ENCODE data around the gene SAMD11.

DNA sequence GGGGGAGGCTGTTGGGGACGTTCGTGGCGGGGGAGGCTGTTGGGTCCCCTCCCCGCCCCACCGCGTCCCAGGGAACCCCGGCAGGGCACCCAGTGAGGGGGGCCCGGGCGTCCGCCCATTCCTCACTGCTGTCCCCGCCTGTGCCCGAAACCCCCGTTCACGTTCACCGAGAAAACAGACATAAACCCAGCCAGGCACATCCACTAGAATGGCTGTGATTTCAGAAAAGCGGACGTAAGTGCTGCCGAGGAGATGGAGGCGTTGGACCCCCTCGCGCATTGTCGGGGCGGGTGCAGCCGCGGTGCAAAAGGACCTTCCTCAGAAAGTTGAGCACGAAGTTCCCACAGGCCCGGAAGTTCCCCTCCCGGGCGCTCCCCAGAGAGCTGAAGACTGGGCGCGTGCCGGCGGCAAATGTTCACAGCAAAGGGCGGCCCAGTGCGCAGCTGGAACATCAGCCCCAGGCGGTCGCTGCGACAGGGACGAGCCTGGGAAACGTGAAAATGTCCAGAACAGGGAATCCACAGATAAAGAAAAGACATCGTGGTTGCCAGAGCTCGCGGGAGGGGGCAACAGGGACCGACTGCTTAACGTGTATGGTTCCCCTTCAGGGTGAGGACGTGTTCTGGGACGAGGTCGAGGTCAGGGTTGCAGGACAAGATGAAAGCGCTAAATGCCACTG, 18.5 kb upstream of the SAMD11 start:
- TF ChIP-seq, protein P1, sequence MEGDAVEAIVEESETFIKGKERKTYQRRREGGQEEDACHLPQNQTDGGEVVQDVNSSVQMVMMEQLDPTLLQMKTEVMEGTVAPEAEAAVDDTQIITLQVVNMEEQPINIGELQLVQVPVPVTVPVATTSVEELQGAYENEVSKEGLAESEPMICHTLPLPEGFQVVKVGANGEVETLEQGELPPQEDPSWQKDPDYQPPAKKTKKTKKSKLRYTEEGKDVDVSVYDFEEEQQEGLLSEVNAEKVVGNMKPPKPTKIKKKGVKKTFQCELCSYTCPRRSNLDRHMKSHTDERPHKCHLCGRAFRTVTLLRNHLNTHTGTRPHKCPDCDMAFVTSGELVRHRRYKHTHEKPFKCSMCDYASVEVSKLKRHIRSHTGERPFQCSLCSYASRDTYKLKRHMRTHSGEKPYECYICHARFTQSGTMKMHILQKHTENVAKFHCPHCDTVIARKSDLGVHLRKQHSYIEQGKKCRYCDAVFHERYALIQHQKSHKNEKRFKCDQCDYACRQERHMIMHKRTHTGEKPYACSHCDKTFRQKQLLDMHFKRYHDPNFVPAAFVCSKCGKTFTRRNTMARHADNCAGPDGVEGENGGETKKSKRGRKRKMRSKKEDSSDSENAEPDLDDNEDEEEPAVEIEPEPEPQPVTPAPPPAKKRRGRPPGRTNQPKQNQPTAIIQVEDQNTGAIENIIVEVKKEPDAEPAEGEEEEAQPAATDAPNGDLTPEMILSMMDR (conservative IDR thresholded peaks at IDR 0.05): no peak
- TF ChIP-seq ZFX (IDR thresholded peaks at IDR 0.05): no peak

All from C4-2B (cell line).